Measurements from ENCODE around the gene CSRP1. TPM values are rescaled to one million over a fixed set of nuclear protein-coding genes. Genes with fewer than 3 reads are reported as not detected.

CSRP1 gene
- polyA plus RNA-seq, 2 of the 4 experiments (the other 2 are of a cell fraction): 277 to 655 TPM

- CTCF ChIA-PET: interaction anchor here (1.9 to 49.4 kb wide), 5 partner anchors 2 to 220 kb away, joined by 4 to 1452 read pairs (median 32); partner anchors contain the start of gene CSRP1
- DNase-seq (ENCODE audit: low read depth in 1 of 2, low spot score in 1 of 2): peak; percentile 88 to 90
- TF ChIP-seq CTCF (IDR thresholded peaks at IDR 0.05) (no peak), HDAC2 (IDR thresholded peaks at IDR 0.05) (no peak; the same call in 1 of the 2 replicates), FOSL2 (IDR thresholded peaks at IDR 0.05) (peak; percentile 76), FOSL2 (CRISPR knock-in tag; IDR thresholded peaks at IDR 0.05) (peak; percentile 84), POLR2A (IDR thresholded peaks at IDR 0.05; ENCODE audit: low read length) (no peak), CHD2 (IDR thresholded peaks at IDR 0.05; ENCODE audit: low read length, partially characterized antibody) (no peak), PHF8 (IDR thresholded peaks at IDR 0.05; ENCODE audit: borderline replicate concordance, low read depth) (no peak), HEYL (CRISPR knock-in tag; IDR thresholded peaks at IDR 0.05) (no peak), RFX5 (IDR thresholded peaks at IDR 0.05) (no peak), HOXB13 (CRISPR knock-in tag; IDR thresholded peaks at IDR 0.05; ENCODE audit: low read depth) (no peak), MYC (IDR thresholded peaks at IDR 0.05; ENCODE audit: borderline replicate concordance, low read length) (no peak), HOXB5 (CRISPR knock-in tag; IDR thresholded peaks at IDR 0.05) (peak; percentile 88), KDM1A (IDR thresholded peaks at IDR 0.05; ENCODE audit: low read depth) (peak; percentile 74; the same call in 1 of the 2 replicates), REST (IDR thresholded peaks at IDR 0.05) (no peak), RAD21 (conservative IDR thresholded peaks at IDR 0.05 in 1 of 2, IDR thresholded peaks at IDR 0.05 in 1 of 2) (0 out of 5 replicates have a peak, but pooled peaks of 1 of the 2 experiments have one; percentile 15), NR3C1 (IDR thresholded peaks at IDR 0.05) (no peak), TFCP2L1 (CRISPR knock-in tag; IDR thresholded peaks at IDR 0.05) (peak; percentile 22; the same call in 1 of the 2 replicates), CEBPB (IDR thresholded peaks at IDR 0.05) (peak in 1 of 2 experiments; percentile 62; a peak in 1 of 4 replicates), RARB (CRISPR knock-in tag; IDR thresholded peaks at IDR 0.05) (no peak), ZNF302 (CRISPR knock-in tag; IDR thresholded peaks at IDR 0.05) (no peak), JUN (IDR thresholded peaks at IDR 0.05) (peak; percentile 89 to 95), FOSB (CRISPR knock-in tag; IDR thresholded peaks at IDR 0.05) (no peak), RNF2 (IDR thresholded peaks at IDR 0.05; ENCODE audit: borderline replicate concordance, low read depth) (no peak), ESRRA (IDR thresholded peaks at IDR 0.05; ENCODE audit: borderline replicate concordance, low read length) (peak; percentile 37; the same call in 1 of the 2 replicates), NPAS2 (CRISPR knock-in tag; IDR thresholded peaks at IDR 0.05; ENCODE audit: borderline replicate concordance) (no peak), EP300 (IDR thresholded peaks at IDR 0.05) (peak; percentile 71 to 91; a peak in 3 of 5 replicates), JUNB (IDR thresholded peaks at IDR 0.05) (peak; percentile 84)
- TF ChIP-seq, protein P1, sequence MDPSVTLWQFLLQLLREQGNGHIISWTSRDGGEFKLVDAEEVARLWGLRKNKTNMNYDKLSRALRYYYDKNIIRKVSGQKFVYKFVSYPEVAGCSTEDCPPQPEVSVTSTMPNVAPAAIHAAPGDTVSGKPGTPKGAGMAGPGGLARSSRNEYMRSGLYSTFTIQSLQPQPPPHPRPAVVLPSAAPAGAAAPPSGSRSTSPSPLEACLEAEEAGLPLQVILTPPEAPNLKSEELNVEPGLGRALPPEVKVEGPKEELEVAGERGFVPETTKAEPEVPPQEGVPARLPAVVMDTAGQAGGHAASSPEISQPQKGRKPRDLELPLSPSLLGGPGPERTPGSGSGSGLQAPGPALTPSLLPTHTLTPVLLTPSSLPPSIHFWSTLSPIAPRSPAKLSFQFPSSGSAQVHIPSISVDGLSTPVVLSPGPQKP (IDR thresholded peaks at IDR 0.05; ENCODE audit: low read depth, low read length): no peak
- TF ChIP-seq, protein P2, sequence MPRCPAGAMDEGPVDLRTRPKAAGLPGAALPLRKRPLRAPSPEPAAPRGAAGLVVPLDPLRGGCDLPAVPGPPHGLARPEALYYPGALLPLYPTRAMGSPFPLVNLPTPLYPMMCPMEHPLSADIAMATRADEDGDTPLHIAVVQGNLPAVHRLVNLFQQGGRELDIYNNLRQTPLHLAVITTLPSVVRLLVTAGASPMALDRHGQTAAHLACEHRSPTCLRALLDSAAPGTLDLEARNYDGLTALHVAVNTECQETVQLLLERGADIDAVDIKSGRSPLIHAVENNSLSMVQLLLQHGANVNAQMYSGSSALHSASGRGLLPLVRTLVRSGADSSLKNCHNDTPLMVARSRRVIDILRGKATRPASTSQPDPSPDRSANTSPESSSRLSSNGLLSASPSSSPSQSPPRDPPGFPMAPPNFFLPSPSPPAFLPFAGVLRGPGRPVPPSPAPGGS (IDR thresholded peaks at IDR 0.05): peak; percentile 80; the same call in 1 of the 3 replicates
- TF ChIP-seq, protein P3, sequence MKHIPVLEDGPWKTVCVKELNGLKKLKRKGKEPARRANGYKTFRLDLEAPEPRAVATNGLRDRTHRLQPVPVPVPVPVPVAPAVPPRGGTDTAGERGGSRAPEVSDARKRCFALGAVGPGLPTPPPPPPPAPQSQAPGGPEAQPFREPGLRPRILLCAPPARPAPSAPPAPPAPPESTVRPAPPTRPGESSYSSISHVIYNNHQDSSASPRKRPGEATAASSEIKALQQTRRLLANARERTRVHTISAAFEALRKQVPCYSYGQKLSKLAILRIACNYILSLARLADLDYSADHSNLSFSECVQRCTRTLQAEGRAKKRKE (CRISPR knock-in tag; IDR thresholded peaks at IDR 0.05; ENCODE audit: low read depth): no peak
- TF ChIP-seq, protein P4, sequence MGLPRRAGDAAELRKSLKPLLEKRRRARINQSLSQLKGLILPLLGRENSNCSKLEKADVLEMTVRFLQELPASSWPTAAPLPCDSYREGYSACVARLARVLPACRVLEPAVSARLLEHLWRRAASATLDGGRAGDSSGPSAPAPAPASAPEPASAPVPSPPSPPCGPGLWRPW (IDR thresholded peaks at IDR 0.05): no peak
These were observed 17.9 kb downstream of the CSRP1 start for GRCh38 chr1:201488830-201489589.

More at GRCh38 chr1:201488830-201489589, 17.9 kb downstream of the CSRP1 start:
- peaks cover 84% of the 10 kb centered on the region for H3K4me1 ChIP-seq
- FAIRE-seq (no peak), ATAC-seq (peak; percentile 66 to 76)
- POLR2A ChIA-PET: interaction anchor here (0.7 to 2.8 kb wide), 4 partner anchors 15 to 33 kb away, joined by 3 to 16 read pairs (median 4); partner anchors contain the start of gene PHLDA3
- no peaks in the 10 kb centered on the region for H3K9me3 ChIP-seq
- WGBS (ENCODE audit: missing lambda C conversion rate): 51% methylated on average over 12 of the region's 12 CpGs
- peak overlapping the region; percentile 86 to 90 for H3K27ac ChIP-seq
- H3K4me3 ChIP-seq: peak overlapping the region; percentile 26
- peak overlapping the region; percentile 72 for H3K4me2 ChIP-seq
